ENCODE measurements around the gene SEMA3D. TPM values are rescaled to one million over a fixed set of nuclear protein-coding genes. Genes with fewer than 3 reads are reported as not detected.

Gene SEMA3D
- total RNA-seq, 1 experiment from 2014 or later: 1.4 TPM

DNA sequence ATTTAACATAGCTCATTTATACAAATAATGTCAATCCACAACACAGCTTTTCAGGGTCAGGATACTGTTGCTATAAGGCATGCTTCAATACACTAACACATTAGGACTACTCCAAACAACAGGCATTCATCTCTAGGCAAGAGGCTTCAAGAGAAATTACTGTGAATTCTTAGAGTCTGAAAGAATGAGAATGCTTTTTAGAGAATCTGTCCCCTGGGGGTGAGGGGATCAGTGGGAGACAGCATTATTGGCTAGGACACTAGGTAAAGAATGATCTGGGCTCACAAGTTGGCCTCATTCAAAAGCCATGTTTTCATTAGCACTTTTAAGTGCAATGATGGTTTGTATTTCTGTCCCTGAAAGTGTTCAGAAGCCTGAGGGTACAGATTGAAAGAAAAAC lies 132.6 kb downstream of the SEMA3D start (continued):
- no peak for TF ChIP-seq ATF3 (IDR thresholded peaks at IDR 0.05)
- TF ChIP-seq SRF (IDR thresholded peaks at IDR 0.05; ENCODE audit: low read depth): no peak
- TF ChIP-seq EZH2 (IDR thresholded peaks at IDR 0.05): no peak
- no peak for TF ChIP-seq CTCF (IDR thresholded peaks at IDR 0.05 in 2 of 3, conservative IDR thresholded peaks at IDR 0.05 in 1 of 3; ENCODE audit: borderline replicate concordance in 1 of 3, insufficient read depth in 1 of 3, low read depth in 2 of 3, low read length in 2 of 3)
- no peak for TF ChIP-seq EZH2phosphoT487 (IDR thresholded peaks at IDR 0.05; ENCODE audit: borderline replicate concordance)
- no peak for TF ChIP-seq POLR2AphosphoS5 (IDR thresholded peaks at IDR 0.05; ENCODE audit: low read depth, low read length)
- no peak for TF ChIP-seq ZFX (IDR thresholded peaks at IDR 0.05)
- no peak for TF ChIP-seq SIN3A (IDR thresholded peaks at IDR 0.05; ENCODE audit: low read depth)
- no peak for TF ChIP-seq ELF1 (IDR thresholded peaks at IDR 0.05; ENCODE audit: borderline replicate concordance, low read depth)

DNA sequence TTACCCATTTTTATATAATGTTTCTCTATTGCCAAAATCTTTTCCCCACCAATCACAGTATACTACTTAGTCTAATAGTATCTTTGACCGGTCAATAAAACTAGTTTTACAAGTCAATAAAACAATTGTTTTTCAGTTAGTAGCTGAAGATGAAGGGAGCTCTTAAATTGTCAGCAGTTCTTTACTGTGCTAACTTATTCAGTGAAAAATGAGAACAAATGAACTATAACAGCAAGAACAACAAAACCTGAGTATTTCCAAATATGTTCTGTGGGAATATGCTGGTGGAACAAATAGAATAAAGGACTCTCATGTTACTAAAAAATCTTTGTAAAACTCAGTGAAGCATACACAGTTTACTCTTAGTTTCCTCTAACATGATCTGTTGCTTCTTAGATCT lies 134.0 kb downstream of the SEMA3D start:
- POLR2A ChIA-PET: no interaction called here
- H3K4me3 ChIP-seq (replicated peaks in 1 of 2; ENCODE audit: low read depth in 1 of 2, low read length in 2 of 2): no peak overlapping the region
- H3K4me2 ChIP-seq (ENCODE audit: low read length): no peak overlapping the region
- no peak overlapping the region for H2AFZ ChIP-seq (ENCODE audit: low read depth, low read length, poor library complexity, severe bottlenecking)
- no peaks in the 10 kb centered on the region for H3K36me3 ChIP-seq (ENCODE audit: control insufficient read depth in 1 of 2, insufficient read depth in 2 of 2, low read length in 2 of 2)
- ATAC-seq: no peak
- CTCF ChIA-PET: no interaction called here
- no peak overlapping the region for H3K27ac ChIP-seq (ENCODE audit: low read depth, low read length)
- H3K9me2 ChIP-seq (ENCODE audit: insufficient read depth): no peaks in the 10 kb centered on the region
- H4K20me1 ChIP-seq (ENCODE audit: insufficient read depth): no peaks in the 10 kb centered on the region
- no peaks in the 10 kb centered on the region for H3K27me3 ChIP-seq (ENCODE audit: insufficient read depth, low read length)
- no TSS peak for BruUV-seq (replicated peaks)
- H3K9me3 ChIP-seq (ENCODE audit: control insufficient read depth in 1 of 2, insufficient read depth in 1 of 2, low read depth in 1 of 2, low read length in 2 of 2): no peaks in the 10 kb centered on the region
- DNase-seq (ENCODE audit: low read depth, low spot score): no peak
- TF ChIP-seq ZNF274 (IDR thresholded peaks at IDR 0.05; ENCODE audit: low read depth, low read length) (no peak), EZH2 (IDR thresholded peaks at IDR 0.05) (no peak), SIN3A (IDR thresholded peaks at IDR 0.05; ENCODE audit: low read depth) (no peak), SP1 (IDR thresholded peaks at IDR 0.05; ENCODE audit: low read depth) (no peak), ZFX (IDR thresholded peaks at IDR 0.05) (no peak), ELF1 (IDR thresholded peaks at IDR 0.05; ENCODE audit: borderline replicate concordance, low read depth) (no peak), RAD21 (IDR thresholded peaks at IDR 0.05; ENCODE audit: low read depth) (no peak), POLR2A (IDR thresholded peaks at IDR 0.05; ENCODE audit: borderline replicate concordance, extremely low read depth, insufficient read depth, insufficient read length) (no peak), JUND (IDR thresholded peaks at IDR 0.05) (no peak), ATF3 (IDR thresholded peaks at IDR 0.05) (no peak), CEBPB (IDR thresholded peaks at IDR 0.05; ENCODE audit: low read depth) (no peak), FOSL1 (IDR thresholded peaks at IDR 0.05; ENCODE audit: low read depth) (no peak), CTCF (IDR thresholded peaks at IDR 0.05 in 2 of 3, conservative IDR thresholded peaks at IDR 0.05 in 1 of 3; ENCODE audit: borderline replicate concordance in 1 of 3, insufficient read depth in 1 of 3, low read depth in 2 of 3, low read length in 2 of 3) (no peak), MAX (IDR thresholded peaks at IDR 0.05) (no peak)
- no peaks in the 10 kb centered on the region for H3K4me1 ChIP-seq (ENCODE audit: control insufficient read depth in 1 of 2, insufficient read depth in 2 of 2, low read length in 2 of 2)
- RAD21 ChIA-PET (ENCODE audit: low non-redundant PET in 1 of 2, low total read pairs in 2 of 2, uncharacterized antibody in 2 of 2, unreplicated experiment in 2 of 2): no interaction called here
- H3K9ac ChIP-seq (ENCODE audit: low read length): no peak overlapping the region
- intact Hi-C loops (cut with micrococcal nuclease): no loop called here
- H3K79me2 ChIP-seq (ENCODE audit: insufficient read depth, low read length): no peaks in the 10 kb centered on the region
